A673 (cell line): Measurements from ENCODE around the gene EGLN1. TPM values are rescaled to one million over a fixed set of nuclear protein-coding genes. Genes with fewer than 3 reads are reported as not detected.

Experiments used
- BruUV-seq: library from RNA; stranded (reverse); fragments of 400-500 nt; replicated peaks from 2 replicates; lab custom pipeline; 2021; lab: Mats Ljungman, UMichigan
- CTCF ChIA-PET: fragments of 300-600 bp; sonication (Branson Sonifier 250); formaldehyde crosslinking; loops from one replicate; lab custom pipeline; 2022; ENCODE audit warnings: antibody characterized with exemption; lab: Charles Lee
- POLR2A ChIA-PET: fragments of 300-600 bp; sonication (Branson Sonifier 250); formaldehyde crosslinking; loops from one replicate; lab custom pipeline; 2022; ENCODE audit warnings: antibody characterized with exemption; ENCODE audit not compliant: low non-redundant PET; lab: Charles Lee
- DNase-seq: peaks from one replicate; pipeline ENCODE4 v3.0.0-alpha.2; 2015; ENCODE audit warnings: low spot score
- H3K27ac ChIP-seq: fragments of 200-600 bp; sonication (generic); 2 replicates; pipeline ENCODE4 v1.5.1; 2016; ENCODE audit warnings: mixed run types, low read depth, mild to moderate bottlenecking, mixed read lengths, antibody characterized with exemption, low read length; ENCODE audit not compliant: poor library complexity, severe bottlenecking
- H3K27me3 ChIP-seq: fragments of 200-600 bp; sonication (generic); replicated peaks from 2 replicates; pipeline ENCODE4 v1.6.1; 2017; ENCODE audit warnings: mixed run types, low read depth, mild to moderate bottlenecking, mixed read lengths, antibody characterized with exemption, low read length; ENCODE audit not compliant: insufficient read depth, poor library complexity
- H3K36me3 ChIP-seq: fragments of 200-600 bp; sonication (generic); 2 replicates; pipeline ENCODE4 v1.6.1; 2016; ENCODE audit warnings: mixed run types, mild to moderate bottlenecking, mixed read lengths, antibody characterized with exemption, low read length; ENCODE audit not compliant: insufficient read depth, poor library complexity, severe bottlenecking
- H3K4me1 ChIP-seq: fragments of 200-600 bp; sonication (generic); 2 replicates; pipeline ENCODE4 v1.6.1; 2017; ENCODE audit warnings: mixed run types, mild to moderate bottlenecking, mixed read lengths, antibody characterized with exemption, low read length; ENCODE audit not compliant: insufficient read depth, poor library complexity, severe bottlenecking
- H3K4me3 ChIP-seq: fragments of 200-600 bp; sonication (generic); 2 replicates; pipeline ENCODE4 v1.5.1; 2016; ENCODE audit warnings: low read depth, mixed run types, mild to moderate bottlenecking, mixed read lengths, low read length; ENCODE audit not compliant: poor library complexity, severe bottlenecking
- H3K9me3 ChIP-seq: fragments of 200-600 bp; sonication (generic); 2 replicates; pipeline ENCODE4 v1.6.1; 2016; ENCODE audit warnings: mixed run types, low read depth, mild to moderate bottlenecking, mixed read lengths, antibody characterized with exemption, low read length; ENCODE audit not compliant: poor library complexity, severe bottlenecking
- CTCF ChIP-seq: fragments of 300-800, 200-600 bp; sonication (generic); conservative IDR thresholded peaks from 2 replicates; pipeline ENCODE4 v1.5.1; 2017; ENCODE audit warnings: low read depth, mild to moderate bottlenecking, antibody characterized with exemption, low read length, moderate library complexity, mixed read lengths
- EZH2 ChIP-seq: fragments of 200-600 bp; sonication (generic); IDR thresholded peaks from 2 replicates; pipeline ENCODE4 v1.6.1; 2017; ENCODE audit warnings: borderline replicate concordance, low read depth, mild to moderate bottlenecking, mixed read lengths, antibody characterized with exemption, low read length; ENCODE audit not compliant: poor library complexity, severe bottlenecking
- intact Hi-C: fragments of 100-400 bp; cut with micrococcal nuclease; formaldehyde crosslinking; loops from one replicate; pipeline ENCODE4 v1.10.0; 2022; ENCODE audit not compliant: unreplicated experiment
- total RNA-seq: library from RNA; stranded (reverse); gene quantifications from 2 replicates; pipeline ENCODE4 v1.2.3, GENCODE V29; 2021

EGLN1 gene
- total RNA-seq, 1 experiment from 2014 or later, result 30.4 TPM

DNA sequence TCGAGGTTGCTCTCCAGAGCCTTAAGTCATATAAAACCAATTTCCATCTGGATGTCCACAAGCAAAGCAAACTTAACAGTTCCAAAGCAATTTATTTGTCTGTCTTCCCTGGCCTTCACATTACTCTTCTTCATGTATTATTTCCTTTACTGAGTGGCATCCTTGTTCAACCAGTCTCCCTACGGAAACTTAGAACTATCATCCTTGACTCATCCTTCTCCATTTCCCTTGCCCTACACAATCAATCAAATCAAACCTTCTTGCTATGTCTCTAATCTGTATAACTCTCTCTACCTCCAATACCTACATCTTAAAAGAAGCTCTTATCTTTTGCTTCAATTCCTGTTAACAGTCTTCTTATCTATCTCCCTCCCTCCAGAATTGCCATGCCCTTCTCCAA, 25.4 kb downstream of the EGLN1 start:
- H3K36me3 ChIP-seq, result no peaks in the 10 kb centered on the region
- TF ChIP-seq EZH2 (no peak), CTCF (no peak)
- no peak overlapping the region for H3K27ac ChIP-seq
- H3K27me3 ChIP-seq, result no peaks in the 10 kb centered on the region
- POLR2A ChIA-PET, result no interaction called here
- intact Hi-C loops, result no loop called here
- no peak overlapping the region for H3K4me3 ChIP-seq
- BruUV-seq, result no TSS peak
- peaks cover 16% of the 10 kb centered on the region for H3K4me1 ChIP-seq
- DNase-seq, result no peak
- H3K9me3 ChIP-seq, result no peaks in the 10 kb centered on the region
- CTCF ChIA-PET, result no interaction called here

DNA sequence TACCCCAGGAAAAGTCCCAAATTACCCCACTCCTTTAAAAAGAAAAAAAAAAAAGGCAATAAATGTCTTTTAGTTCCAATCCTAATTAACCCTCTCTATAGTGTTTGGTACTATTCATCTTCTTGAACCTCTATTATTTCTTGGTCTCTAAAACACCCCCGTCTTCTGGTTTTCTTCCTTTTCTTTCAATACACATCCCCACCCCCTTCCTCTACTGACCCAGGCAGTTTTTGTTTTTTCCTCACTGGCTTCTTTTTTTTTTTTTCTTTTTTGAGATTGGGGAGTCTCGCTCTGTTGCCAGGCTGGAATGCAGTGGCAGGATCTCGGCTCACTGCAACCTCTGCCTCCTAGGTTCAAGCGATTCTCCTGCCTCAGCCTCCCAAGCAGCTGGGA, 26.1 kb downstream of the EGLN1 start:
- DNase-seq, result no peak
- BruUV-seq, result TSS peak; percentile 62
- ChIA-PET CTCF (no interaction called here), POLR2A (no interaction called here)
- no peaks in the 10 kb centered on the region for H3K9me3 ChIP-seq
- H3K27ac ChIP-seq, result peak overlapping the region; percentile 75
- intact Hi-C loops, result no loop called here
- TF ChIP-seq CTCF, result no peak
- TF ChIP-seq EZH2, result no peak
- H3K27me3 ChIP-seq, result no peaks in the 10 kb centered on the region
- H3K4me1 ChIP-seq, result peaks cover 16% of the 10 kb centered on the region
- H3K4me3 ChIP-seq, result no peak overlapping the region
- no peaks in the 10 kb centered on the region for H3K36me3 ChIP-seq

DNA sequence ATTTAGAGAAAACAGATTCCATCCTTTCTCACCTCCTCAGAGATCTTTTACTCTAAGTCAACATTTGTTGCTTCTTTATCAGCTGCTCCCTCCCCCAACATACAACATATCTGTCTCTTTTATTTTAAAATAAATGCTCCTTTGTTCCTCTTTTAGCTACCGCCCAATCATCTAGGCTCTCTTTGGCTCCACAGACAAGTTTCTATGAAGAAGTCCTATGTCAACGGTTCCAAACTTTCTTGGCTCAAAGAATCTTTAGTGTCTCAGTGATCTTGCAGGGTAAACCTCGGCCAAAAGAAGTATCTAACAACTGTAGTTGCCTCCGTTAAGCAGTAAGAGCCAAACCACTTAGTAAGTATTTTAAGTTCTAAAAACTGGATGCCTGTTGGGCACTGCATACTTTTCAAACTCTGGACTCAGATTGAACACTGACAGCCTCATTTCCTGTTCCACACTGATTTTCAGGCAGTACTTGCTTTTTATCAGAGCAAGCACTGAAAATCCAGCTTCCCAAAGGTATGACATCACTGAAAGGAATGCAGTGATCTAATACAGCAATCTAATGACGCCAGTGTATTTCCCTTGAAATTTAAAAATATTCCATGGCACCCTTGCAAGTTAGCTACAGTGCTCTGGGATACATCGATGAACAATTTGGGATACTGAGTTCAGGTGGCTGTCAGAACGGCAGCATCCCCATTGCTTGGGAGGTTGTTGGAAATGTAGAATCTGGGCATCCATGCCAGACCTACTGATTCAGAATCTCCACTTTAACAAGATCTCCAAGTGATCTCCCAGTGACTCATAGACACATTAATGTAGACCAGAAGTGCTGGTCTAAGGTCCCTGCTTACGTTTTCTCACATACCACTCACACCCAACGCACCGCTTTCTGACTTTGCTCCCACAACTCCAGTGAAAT, 26.8 kb downstream of the EGLN1 start:
- H3K36me3 ChIP-seq, result no peaks in the 10 kb centered on the region
- ChIA-PET POLR2A (interaction anchor here (0.6 kb wide), 1 partner anchor 54 kb away, joined by 3 read pairs; no protein-coding TSS in a partner anchor), CTCF (no interaction called here)
- H3K9me3 ChIP-seq, result no peaks in the 10 kb centered on the region
- TF ChIP-seq CTCF, result no peak
- no peak for TF ChIP-seq EZH2
- peak overlapping the region; percentile 75 for H3K27ac ChIP-seq
- BruUV-seq, result TSS peak; percentile 61
- peaks cover 16% of the 10 kb centered on the region for H3K4me1 ChIP-seq
- H3K27me3 ChIP-seq, result no peaks in the 10 kb centered on the region
- intact Hi-C loops, result no loop called here
- no peak overlapping the region for H3K4me3 ChIP-seq
- DNase-seq, result peak; percentile 80
